Osteocyte (in vitro differentiated cells): ENCODE results near the gene ZBTB12. TPM values are rescaled to one million over a fixed set of nuclear protein-coding genes. Genes with fewer than 3 reads are reported as not detected.

Experiments
- DNase-seq: peaks from one replicate; pipeline ENCODE4 v3.0.0; 2021; ENCODE audit warnings: mixed read lengths; ENCODE audit not compliant: unreplicated experiment; ENCODE audit errors: extremely low spot score
- H3K27ac Mint-ChIP-seq: one replicate; pipeline ENCODE4 v1.8.0; 2021; ENCODE audit warnings: mild to moderate bottlenecking, mixed read lengths; ENCODE audit not compliant: unreplicated experiment
- H3K27me3 Mint-ChIP-seq: one replicate; pipeline ENCODE4 v1.8.0; 2021; ENCODE audit warnings: mixed read lengths; ENCODE audit not compliant: unreplicated experiment
- H3K36me3 Mint-ChIP-seq: one replicate; pipeline ENCODE4 v1.8.0; 2021; ENCODE audit warnings: mixed read lengths; ENCODE audit not compliant: unreplicated experiment
- H3K4me1 Mint-ChIP-seq: one replicate; pipeline ENCODE4 v1.8.0; 2021; ENCODE audit warnings: mixed read lengths; ENCODE audit not compliant: unreplicated experiment
- H3K4me3 Mint-ChIP-seq: one replicate; pipeline ENCODE4 v1.8.0; 2021; ENCODE audit warnings: mild to moderate bottlenecking, moderate library complexity, mixed read lengths; ENCODE audit not compliant: unreplicated experiment
- H3K9me3 Mint-ChIP-seq: one replicate; pipeline ENCODE4 v1.8.0; 2021; ENCODE audit warnings: mixed read lengths; ENCODE audit not compliant: unreplicated experiment
- CTCF ChIP-seq: fragments of 200-600 bp; sonication (generic); IDR thresholded peaks from 2 replicates; pipeline ENCODE4 v1.5.0; 2021; ENCODE audit warnings: antibody characterized with exemption, mild to moderate bottlenecking, moderate library complexity
- total RNA-seq: library from RNA; stranded (reverse); gene quantifications from 2 replicates; pipeline ENCODE4 v1.2.1, GENCODE V29; 2021

ZBTB12 gene
- total RNA-seq, 1 donor from 2014 or later: 8.8 TPM

DNA sequence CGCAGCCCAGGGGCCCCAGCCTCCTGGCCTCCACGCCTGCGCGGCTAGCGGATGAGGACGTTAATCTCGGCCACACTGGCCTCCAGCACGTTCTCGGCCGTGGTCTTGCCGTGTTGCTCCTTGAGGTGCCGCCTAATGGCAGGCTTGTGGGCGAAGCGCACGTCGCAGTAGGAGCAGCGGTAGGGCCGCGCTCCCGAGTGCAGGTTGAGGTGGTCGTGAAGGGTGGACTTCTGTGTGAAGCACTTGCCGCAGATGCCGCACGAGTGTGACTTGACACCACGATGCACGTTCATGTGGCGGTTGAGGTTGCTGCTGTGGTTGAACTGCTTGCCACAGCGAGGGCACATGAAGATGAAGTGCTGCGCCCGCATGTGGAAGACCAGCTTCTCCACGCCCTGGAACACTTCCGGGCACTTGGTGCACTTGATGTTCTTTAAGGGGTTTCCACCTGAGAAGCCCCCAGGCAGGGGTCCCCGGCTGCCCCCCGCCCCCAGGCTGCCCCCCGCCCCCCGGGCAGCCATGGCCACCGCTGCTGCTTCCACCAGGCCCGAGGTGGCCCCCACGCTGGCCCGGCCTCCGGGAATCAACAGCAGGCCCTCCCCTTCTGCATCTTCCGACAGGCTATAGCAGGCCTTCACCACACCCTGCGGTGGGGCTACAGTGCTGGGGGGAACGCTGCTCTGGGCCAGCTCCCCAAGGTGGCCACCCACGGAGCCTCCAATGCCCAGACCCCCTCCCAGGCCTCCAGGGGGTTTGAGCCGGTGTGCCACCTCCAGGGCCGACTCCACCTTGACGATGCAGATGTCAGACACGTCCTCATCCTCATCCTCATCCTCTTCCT, 1.8 kb downstream of the ZBTB12 start:
- Mint-ChIP-seq H3K27ac (no peak overlapping the region), H3K27me3 (no peaks in the 10 kb centered on the region), H3K4me1 (peaks cover 25% of the 10 kb centered on the region), H3K36me3 (no peaks in the 10 kb centered on the region), H3K4me3 (no peak overlapping the region), H3K9me3 (no peaks in the 10 kb centered on the region)
- TF ChIP-seq CTCF: no peak
- no peak for DNase-seq

- no peaks in the 10 kb centered on the region for H3K9me3 Mint-ChIP-seq
- H3K4me1 Mint-ChIP-seq: peaks cover 25% of the 10 kb centered on the region
- no peaks in the 10 kb centered on the region for H3K27me3 Mint-ChIP-seq
- H3K36me3 Mint-ChIP-seq: no peaks in the 10 kb centered on the region
- TF ChIP-seq CTCF: no peak
- no peak for DNase-seq
- H3K4me3 Mint-ChIP-seq: peak overlapping the region; percentile 56
- H3K27ac Mint-ChIP-seq: no peak overlapping the region
Measured at GRCh38 chr6:31899215-31899614, 2.7 kb downstream of the ZBTB12 start.

- H3K4me1 Mint-ChIP-seq: peaks cover 25% of the 10 kb centered on the region
- H3K4me3 Mint-ChIP-seq: peak overlapping the region; percentile 95
- no peaks in the 10 kb centered on the region for H3K9me3 Mint-ChIP-seq
- no peak for TF ChIP-seq CTCF
- no peak for DNase-seq
- peak overlapping the region; percentile 80 for H3K27ac Mint-ChIP-seq
- H3K36me3 Mint-ChIP-seq: no peaks in the 10 kb centered on the region
- H3K27me3 Mint-ChIP-seq: no peaks in the 10 kb centered on the region
Measured at GRCh38 chr6:31898383-31899011, 3.4 kb downstream of the ZBTB12 start.

GRCh38 chr6:31897612-31898382, 4.1 kb downstream of the ZBTB12 start, which contains the start of gene EHMT2:
Gene EHMT2 (minus strand): TSS chr6:31897698. CDS start chr6:31897677, 21 bp downstream.
- Mint-ChIP-seq H3K27me3 (no peaks in the 10 kb centered on the region), H3K4me1 (peaks cover 23% of the 10 kb centered on the region), H3K27ac (peak within 1 kb of the TSS; percentile 80), H3K9me3 (no peaks in the 10 kb centered on the region), H3K4me3 (peak within 1 kb of the TSS; percentile 95), H3K36me3 (peaks cover 3% of the 10 kb centered on the region)
- no peak for TF ChIP-seq CTCF
- DNase-seq: peak; percentile 91
